Neutrophil (primary cell): ENCODE results near the gene CACTIN.
A peak's percentile ranks its signal among the peaks of the same experiment; 100 is the strongest.

Source experiments
- H3K27ac ChIP-seq: fragments of 200-600 bp; sonication (generic); 2 replicates; pipeline ENCODE4 v1.5.1; 2016; ENCODE audit warnings: mild to moderate bottlenecking, moderate library complexity
- H3K27me3 ChIP-seq: fragments of 200-600 bp; sonication (generic); 2 replicates; pipeline ENCODE4 v1.6.0; 2016; ENCODE audit warnings: mild to moderate bottlenecking
- H3K36me3 ChIP-seq: fragments of 200-600 bp; sonication (generic); 2 replicates; pipeline ENCODE4 v1.5.1; 2017
- H3K4me1 ChIP-seq, 2 experiments: fragments of 200-600 bp in 1 of 2; sonication (generic) in 1 of 2; 1 replicate in 1 of 2; 2 replicates in 1 of 2; pipeline versions ENCODE4 v1.5.1 to v1.6.1; 2013 to 2016; ENCODE audit warnings: low read depth in 1 of 2, low read length in 1 of 2, mild to moderate bottlenecking in 1 of 2, moderate library complexity in 1 of 2; ENCODE audit not compliant: control insufficient read depth in 1 of 2, insufficient read depth in 1 of 2
- H3K4me3 ChIP-seq, 2 experiments: fragments of 200-600 bp in 1 of 2; sonication (generic) in 1 of 2; 1 replicate in 1 of 2; 2 replicates in 1 of 2; pipeline ENCODE4 v1.5.1; 2013 to 2016; ENCODE audit warnings: low read depth in 1 of 2, low read length in 1 of 2, mild to moderate bottlenecking in 1 of 2, moderate library complexity in 1 of 2
- H3K9me3 ChIP-seq: fragments of 200-600 bp; sonication (generic); 2 replicates; pipeline ENCODE4 v1.5.1; 2016
- CTCF ChIP-seq: fragments of 200-600 bp; sonication (generic); IDR thresholded peaks from 2 replicates; pipeline ENCODE4 v1.5.1; 2016; ENCODE audit warnings: antibody characterized with exemption

The CACTIN gene

GRCh38 chr19:3575260-3575741, 51.3 kb downstream of the CACTIN start:
- H3K27me3 ChIP-seq, result no peaks in the 10 kb centered on the region
- H3K36me3 ChIP-seq, result peaks cover 5% of the 10 kb centered on the region
- peaks cover 22 to 28% of the 10 kb centered on the region in 2 experiments for H3K4me1 ChIP-seq
- H3K9me3 ChIP-seq, result no peaks in the 10 kb centered on the region
- no peak for TF ChIP-seq CTCF
- H3K27ac ChIP-seq, result peak overlapping the region; percentile 3
- H3K4me3 ChIP-seq, result no peak overlapping the region

GRCh38 chr19:3573858-3574637, 52.5 kb downstream of the CACTIN start:
- peak overlapping the region; percentile 86 for H3K27ac ChIP-seq
- H3K4me1 ChIP-seq, result peaks cover 22 to 28% of the 10 kb centered on the region in 2 experiments
- H3K9me3 ChIP-seq, result no peaks in the 10 kb centered on the region
- H3K4me3 ChIP-seq, result peak overlapping the region; percentile 83 to 99
- no peak for TF ChIP-seq CTCF
- no peaks in the 10 kb centered on the region for H3K27me3 ChIP-seq
- peaks cover 5% of the 10 kb centered on the region for H3K36me3 ChIP-seq

GRCh38 chr19:3573162-3573857, 53.3 kb downstream of the CACTIN start:
- Histone ChIP-seq H3K27me3 (no peaks in the 10 kb centered on the region), H3K36me3 (peaks cover 5% of the 10 kb centered on the region), H3K27ac (peak overlapping the region; percentile 86), H3K4me1 (peaks cover 22 to 28% of the 10 kb centered on the region in 2 experiments), H3K9me3 (no peaks in the 10 kb centered on the region), H3K4me3 (peak overlapping the region; percentile 83 to 99)
- no peak for TF ChIP-seq CTCF

- TF ChIP-seq CTCF, result no peak
These were observed 53.8 kb downstream of the CACTIN start, which contains the start of gene HMG20B for GRCh38 chr19:3572855-3573161. Gene HMG20B (plus strand): TSS chr19:3572944. CDS start chr19:3573310, 366 bp downstream.

GRCh38 chr19:3572132-3572854, 54.3 kb downstream of the CACTIN start:
- Histone ChIP-seq H3K4me1 (peaks cover 22 to 28% of the 10 kb centered on the region in 2 experiments), H3K27me3 (no peaks in the 10 kb centered on the region), H3K4me3 (peak overlapping the region; percentile 83 to 99), H3K9me3 (no peaks in the 10 kb centered on the region), H3K36me3 (no peaks in the 10 kb centered on the region), H3K27ac (peak overlapping the region; percentile 86)
- peak; percentile 59 for TF ChIP-seq CTCF

More at GRCh38 chr19:3572855-3573161, 53.8 kb downstream of the CACTIN start, which contains the start of gene HMG20B:
- Histone ChIP-seq H3K27ac (peak within 1 kb of the TSS; percentile 86), H3K4me3 (peak within 1 kb of the TSS; percentile 83 to 99), H3K4me1 (peaks cover 22 to 28% of the 10 kb centered on the region in 2 experiments), H3K36me3 (peaks cover 3% of the 10 kb centered on the region), H3K9me3 (no peaks in the 10 kb centered on the region), H3K27me3 (no peaks in the 10 kb centered on the region)
